KMS-11 (cell line): ENCODE measurements around the gene VMA21.
A peak's percentile ranks its signal among the peaks of the same experiment; 100 is the strongest.

ENCODE experiments used
- H2AFZ ChIP-seq: fragments of 200-600 bp; sonication (generic); 2 replicates; pipeline ENCODE4 v1.6.1; 2016; ENCODE audit warnings: antibody characterized with exemption, mixed run types, low read depth
- H3K27ac ChIP-seq: fragments of 200-600 bp; sonication (generic); 2 replicates; pipeline ENCODE4 v1.6.1; 2016; ENCODE audit warnings: mild to moderate bottlenecking, mixed run types
- H3K27me3 ChIP-seq: fragments of 200-600 bp; sonication (generic); 2 replicates; pipeline ENCODE4 v1.6.1; 2017; ENCODE audit warnings: mild to moderate bottlenecking, low read depth, mixed run types, moderate library complexity; ENCODE audit not compliant: insufficient read depth
- H3K36me3 ChIP-seq: fragments of 200-600 bp; sonication (generic); 2 replicates; pipeline ENCODE4 v1.6.1; 2017; ENCODE audit warnings: mild to moderate bottlenecking, mixed run types; ENCODE audit not compliant: insufficient read depth
- H3K4me1 ChIP-seq: fragments of 200-600 bp; sonication (generic); 2 replicates; pipeline ENCODE4 v1.6.1; 2016; ENCODE audit warnings: mild to moderate bottlenecking, low read depth, mixed run types; ENCODE audit not compliant: poor library complexity, severe bottlenecking
- H3K4me2 ChIP-seq: fragments of 200-600 bp; sonication (generic); 2 replicates; pipeline ENCODE4 v1.7.0; 2016; ENCODE audit warnings: mild to moderate bottlenecking, mixed run types
- H3K4me3 ChIP-seq: fragments of 200-600 bp; sonication (generic); IDR thresholded peaks from 2 replicates; pipeline ENCODE4 v1.6.1; 2017; ENCODE audit warnings: low read depth, low read length, mixed read lengths; ENCODE audit not compliant: insufficient read depth
- H3K79me2 ChIP-seq: fragments of 200-600 bp; sonication (generic); 2 replicates; pipeline ENCODE4 v1.6.1; 2016; ENCODE audit warnings: low read depth, mixed run types; ENCODE audit not compliant: insufficient read depth
- H3K9ac ChIP-seq: fragments of 200-600 bp; sonication (generic); 2 replicates; pipeline ENCODE4 v1.6.1; 2016; ENCODE audit warnings: mild to moderate bottlenecking, mixed run types
- H4K20me1 ChIP-seq: fragments of 200-600 bp; sonication (generic); 2 replicates; pipeline ENCODE4 v1.6.1; 2016; ENCODE audit warnings: mild to moderate bottlenecking, mixed run types; ENCODE audit not compliant: insufficient read depth
- TF ChIP-seq, protein P1 (sequence below): fragments of 200-600 bp; sonication (generic); conservative IDR thresholded peaks from 2 replicates; pipeline ENCODE4 v1.6.1; 2017; ENCODE audit warnings: low read depth, mild to moderate bottlenecking, antibody characterized with exemption, low read length, moderate library complexity, mixed read lengths

VMA21 gene, protein sequence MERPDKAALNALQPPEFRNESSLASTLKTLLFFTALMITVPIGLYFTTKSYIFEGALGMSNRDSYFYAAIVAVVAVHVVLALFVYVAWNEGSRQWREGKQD

DNA sequence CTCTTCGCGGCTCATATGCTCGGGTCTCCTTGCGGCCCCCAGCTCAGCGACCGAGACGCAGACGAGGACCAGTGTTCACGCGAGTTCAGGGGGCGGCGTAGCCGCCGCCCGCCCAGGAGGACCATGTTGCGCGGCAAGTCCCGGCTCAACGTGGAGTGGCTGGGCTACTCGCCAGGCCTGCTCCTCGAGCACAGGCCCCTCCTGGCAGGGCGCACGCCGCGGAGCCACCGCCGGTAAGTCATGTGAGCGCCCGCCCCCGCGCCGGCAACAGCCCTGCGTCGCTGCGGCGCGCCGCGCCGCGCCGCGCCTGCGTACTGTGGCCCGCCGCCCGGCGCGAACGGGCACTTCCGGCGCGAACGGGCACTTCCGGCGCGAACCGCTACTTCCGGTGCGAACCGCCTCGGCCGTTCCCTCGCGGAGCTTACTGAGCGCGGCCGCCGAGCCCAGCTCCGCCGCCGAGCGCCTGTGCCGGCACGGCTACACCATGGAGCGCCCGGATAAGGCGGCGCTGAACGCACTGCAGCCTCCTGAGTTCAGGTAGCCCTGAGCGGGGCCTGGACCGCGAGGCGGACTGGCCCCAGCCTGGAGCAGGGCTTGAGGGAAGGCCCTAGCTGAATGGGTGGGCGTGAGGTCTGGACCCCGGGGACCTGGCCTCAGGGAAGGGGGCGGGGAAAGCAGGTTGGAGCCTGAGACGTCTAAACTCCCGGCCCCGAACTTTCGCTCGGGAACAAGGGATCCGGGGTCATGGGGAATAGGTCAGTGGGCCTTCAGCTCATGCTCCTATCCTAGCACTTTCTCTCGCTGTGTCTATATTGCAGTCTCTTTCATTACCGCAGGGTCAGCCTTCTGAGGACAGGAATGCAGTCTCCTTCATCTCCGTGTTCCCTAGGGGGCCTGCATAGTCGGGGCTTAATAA is at the start of gene VMA21:
Gene VMA21 (plus strand): TSS at position 382 of the 916 bp plus-strand sequence. CDS start 103 bp downstream, at position 485.
- Histone ChIP-seq H3K4me1 (peaks cover 27% of the 10 kb centered on the region), H3K9ac (peak within 1 kb of the TSS; percentile 92), H3K36me3 (no peaks in the 10 kb centered on the region), H2AFZ (peak within 1 kb of the TSS; percentile 88), H4K20me1 (no peaks in the 10 kb centered on the region), H3K27ac (peak within 1 kb of the TSS; percentile 90), H3K4me3 (no peak within 1 kb of the TSS), H3K27me3 (no peaks in the 10 kb centered on the region), H3K4me2 (peak within 1 kb of the TSS; percentile 48), H3K79me2 (peaks cover 49% of the 10 kb centered on the region)
- TF ChIP-seq, protein P1, sequence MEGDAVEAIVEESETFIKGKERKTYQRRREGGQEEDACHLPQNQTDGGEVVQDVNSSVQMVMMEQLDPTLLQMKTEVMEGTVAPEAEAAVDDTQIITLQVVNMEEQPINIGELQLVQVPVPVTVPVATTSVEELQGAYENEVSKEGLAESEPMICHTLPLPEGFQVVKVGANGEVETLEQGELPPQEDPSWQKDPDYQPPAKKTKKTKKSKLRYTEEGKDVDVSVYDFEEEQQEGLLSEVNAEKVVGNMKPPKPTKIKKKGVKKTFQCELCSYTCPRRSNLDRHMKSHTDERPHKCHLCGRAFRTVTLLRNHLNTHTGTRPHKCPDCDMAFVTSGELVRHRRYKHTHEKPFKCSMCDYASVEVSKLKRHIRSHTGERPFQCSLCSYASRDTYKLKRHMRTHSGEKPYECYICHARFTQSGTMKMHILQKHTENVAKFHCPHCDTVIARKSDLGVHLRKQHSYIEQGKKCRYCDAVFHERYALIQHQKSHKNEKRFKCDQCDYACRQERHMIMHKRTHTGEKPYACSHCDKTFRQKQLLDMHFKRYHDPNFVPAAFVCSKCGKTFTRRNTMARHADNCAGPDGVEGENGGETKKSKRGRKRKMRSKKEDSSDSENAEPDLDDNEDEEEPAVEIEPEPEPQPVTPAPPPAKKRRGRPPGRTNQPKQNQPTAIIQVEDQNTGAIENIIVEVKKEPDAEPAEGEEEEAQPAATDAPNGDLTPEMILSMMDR = no peak

DNA sequence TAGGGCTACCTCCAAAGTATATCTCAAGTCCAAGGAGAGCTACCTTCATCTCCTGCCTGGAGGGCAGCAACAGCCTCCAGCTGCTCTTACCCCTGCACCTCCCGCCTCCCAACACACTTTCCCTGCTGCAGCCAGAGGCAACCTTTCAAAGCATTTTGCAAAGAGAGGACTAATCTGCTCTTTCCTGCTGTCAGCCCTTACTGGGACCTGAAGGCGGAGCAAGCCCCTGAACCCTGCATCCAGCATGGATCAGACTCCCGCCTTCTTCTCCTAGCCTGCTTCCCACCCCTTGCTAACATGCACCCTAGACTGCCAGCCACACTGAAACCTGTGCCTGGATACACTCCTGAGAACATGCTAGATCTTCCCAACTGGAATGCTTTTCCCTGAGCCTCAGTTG is 37.7 kb upstream of the VMA21 start:
- no peaks in the 10 kb centered on the region for H3K79me2 ChIP-seq
- no peak overlapping the region for H3K4me2 ChIP-seq
- no peaks in the 10 kb centered on the region for H3K27me3 ChIP-seq
- no peak overlapping the region for H3K9ac ChIP-seq
- TF ChIP-seq, protein P1 = no peak
- H2AFZ ChIP-seq = no peak overlapping the region
- no peaks in the 10 kb centered on the region for H3K4me1 ChIP-seq
- H4K20me1 ChIP-seq = no peaks in the 10 kb centered on the region
- H3K4me3 ChIP-seq = no peak overlapping the region
- no peaks in the 10 kb centered on the region for H3K36me3 ChIP-seq
- no peak overlapping the region for H3K27ac ChIP-seq

DNA sequence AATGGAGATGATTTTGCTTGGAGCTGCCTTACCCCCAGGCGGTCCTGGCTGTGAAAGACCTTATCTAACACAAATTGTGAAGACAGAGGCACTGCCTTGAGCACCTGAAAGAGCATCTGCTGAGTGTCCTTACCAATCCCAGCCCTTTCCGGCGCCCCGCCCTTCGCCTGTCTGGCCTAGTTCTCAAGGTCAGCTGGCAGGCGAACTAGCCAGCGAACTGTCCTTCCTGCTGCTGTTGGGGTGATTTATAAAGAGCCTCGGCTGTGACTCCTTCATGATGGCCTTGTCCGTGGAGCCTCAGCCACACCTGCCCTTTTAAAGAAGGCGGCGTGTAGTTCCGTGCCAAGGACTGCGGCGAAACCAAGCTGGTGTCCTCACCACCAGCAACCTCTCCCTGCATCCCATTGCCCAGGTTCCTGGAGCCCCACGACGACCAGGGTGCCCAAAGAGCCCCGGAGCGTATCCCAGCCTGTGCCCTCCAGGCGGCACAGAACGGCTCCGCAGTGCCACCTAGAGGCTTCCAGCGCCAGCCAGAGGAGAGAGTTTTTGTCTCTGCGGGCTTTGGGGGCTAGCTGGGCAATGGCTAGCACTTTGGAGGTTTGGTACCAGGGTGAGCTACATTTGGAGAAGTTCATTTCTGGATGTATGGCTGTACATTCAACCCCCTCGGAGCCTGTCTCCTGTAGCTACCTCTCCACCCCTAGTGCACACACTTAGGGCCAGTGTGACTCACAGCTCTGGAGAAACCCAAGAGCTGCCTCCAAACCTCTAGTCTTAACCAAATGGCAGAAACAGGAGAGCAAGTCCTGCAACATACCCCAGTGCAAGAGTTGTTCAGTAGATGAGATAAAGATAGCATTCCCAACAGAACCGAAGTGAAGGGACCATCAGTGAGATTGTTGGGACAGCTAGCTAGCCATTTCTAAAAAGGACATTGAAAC is 36.8 kb upstream of the VMA21 start:
- Histone ChIP-seq H3K27ac (no peak overlapping the region), H4K20me1 (no peaks in the 10 kb centered on the region), H2AFZ (peak overlapping the region; percentile 41), H3K9ac (no peak overlapping the region), H3K27me3 (no peaks in the 10 kb centered on the region), H3K79me2 (no peaks in the 10 kb centered on the region), H3K4me2 (peak overlapping the region; percentile 25; the same call in 1 of the 2 replicates), H3K4me3 (no peak overlapping the region), H3K4me1 (no peaks in the 10 kb centered on the region), H3K36me3 (no peaks in the 10 kb centered on the region)
- TF ChIP-seq, protein P1 = peak; percentile 64

DNA sequence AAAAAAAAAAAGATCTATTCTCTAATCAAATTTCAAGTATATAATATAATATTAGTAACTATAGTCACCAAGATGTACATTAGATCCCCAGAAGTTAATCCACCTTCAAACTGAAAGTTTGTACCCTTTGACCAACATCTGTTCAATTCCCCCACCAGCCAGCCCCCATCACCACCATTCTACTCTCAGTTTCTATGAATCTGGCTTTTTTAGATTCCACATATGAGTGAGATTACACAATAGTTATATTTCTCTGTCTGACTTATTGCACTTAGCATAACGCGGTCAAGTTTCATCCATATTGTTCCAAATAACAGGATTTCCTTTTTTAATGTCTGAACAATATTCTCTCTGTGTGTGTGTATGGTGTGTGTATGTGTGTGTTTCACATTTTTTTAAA is 33.7 kb upstream of the VMA21 start:
- Histone ChIP-seq H3K4me2 (no peak overlapping the region), H3K36me3 (no peaks in the 10 kb centered on the region), H3K4me1 (no peaks in the 10 kb centered on the region), H3K4me3 (no peak overlapping the region), H3K27ac (no peak overlapping the region), H4K20me1 (no peaks in the 10 kb centered on the region), H3K79me2 (no peaks in the 10 kb centered on the region), H2AFZ (no peak overlapping the region), H3K9ac (no peak overlapping the region), H3K27me3 (no peaks in the 10 kb centered on the region)
- TF ChIP-seq, protein P1 = no peak
